HCT116 (cell line): ENCODE measurements around the gene XRN2. TPM values are rescaled to one million over a fixed set of nuclear protein-coding genes. Genes with fewer than 3 reads are reported as not detected.
"Not testable (repeated sequence)": the region's sequence is repeated elsewhere in the genome, so short reads cannot be mapped to it uniquely, and the experiment has no call there.

Experiments used
- ATAC-seq: fragments of 200-7000 bp; cut with Tn5 transposase; 2 replicates; pipeline ENCODE4 v1.9.1; 2020; ENCODE audit warnings: mild to moderate bottlenecking, moderate library complexity
- BruUV-seq: library from RNA; stranded (reverse); fragments of 400-500 nt; replicated peaks from 2 replicates; lab custom pipeline; 2021; lab: Mats Ljungman, UMichigan
- CTCF ChIA-PET: fragments of 300-600 bp; sonication (Branson Sonifier 250); formaldehyde crosslinking; loops from one replicate; lab custom pipeline; 2021; ENCODE audit warnings: antibody characterized with exemption; lab: Charles Lee
- POLR2A ChIA-PET: fragments of 300-600, 350-600 bp; sonication (Branson Sonifier 250); formaldehyde crosslinking; loops from one replicate; lab custom pipeline; 2021; ENCODE audit warnings: antibody characterized with exemption; lab: Charles Lee
- RAD21 ChIA-PET, 2 experiments: fragments of 300-600 bp; sonication (Branson Sonifier 250); formaldehyde crosslinking; loops; one replicate each; lab custom pipeline; 2023; ENCODE audit warnings: low total read pairs in 2 of 2; ENCODE audit not compliant: uncharacterized antibody in 2 of 2, unreplicated experiment in 2 of 2, low non-redundant PET in 1 of 2; lab: Charles Lee
- DNase-seq: peaks from one replicate; pipeline ENCODE4 v3.0.0-alpha.2; 2010; ENCODE audit warnings: low read depth, low spot score
- H2AFZ ChIP-seq: fragments of 200-600 bp; shearing (Covaris generic), sonication (generic); 2 replicates; pipeline ENCODE4 v1.6.1; 2017; ENCODE audit warnings: low read depth, mixed run types, mixed read lengths, antibody characterized with exemption, low read length; ENCODE audit not compliant: poor library complexity, severe bottlenecking
- H3K27ac ChIP-seq: 2 replicates; pipeline ENCODE4 v1.5.1; 2012; ENCODE audit warnings: low read depth, low read length
- H3K27me3 ChIP-seq: fragments of 200-600 bp; sonication (generic); 2 replicates; pipeline ENCODE4 v1.6.1; 2016; ENCODE audit warnings: mixed run types, low read length, mixed read lengths; ENCODE audit not compliant: insufficient read depth
- H3K36me3 ChIP-seq, 2 experiments: fragments of 200-500 bp in 1 of 2; fragments of 200-600 bp in 1 of 2; sonication (Bioruptor generic) in 1 of 2; sonication (generic) in 1 of 2; 2 replicates each; pipeline versions ENCODE4 v1.5.1 to v1.6.1; 2014 to 2016; ENCODE audit warnings: low read length in 2 of 2, inconsistent platforms in 1 of 2, mixed read lengths in 1 of 2, mixed run types in 1 of 2; ENCODE audit not compliant: insufficient read depth in 2 of 2, control insufficient read depth in 1 of 2
- H3K4me1 ChIP-seq, 2 experiments: fragments of 200-600 bp in 1 of 2; sonication (generic) in 1 of 2; 2 replicates each; pipeline versions ENCODE4 v1.5.1 to v1.6.1; 2012 to 2017; ENCODE audit warnings: low read length in 2 of 2, inconsistent platforms in 1 of 2, mild to moderate bottlenecking in 1 of 2, mixed read lengths in 1 of 2, mixed run types in 1 of 2, moderate library complexity in 1 of 2; ENCODE audit not compliant: insufficient read depth in 2 of 2, control insufficient read depth in 1 of 2
- H3K4me2 ChIP-seq: fragments of 200-600 bp; sonication (generic); 2 replicates; pipeline ENCODE4 v1.6.1; 2017; ENCODE audit warnings: mixed run types, low read length, mixed read lengths
- H3K4me3 ChIP-seq, 2 experiments: fragments of 200-600 bp in 1 of 2; sonication (generic) in 1 of 2; replicated peaks in 1 of 2; 2 replicates each; pipeline ENCODE4 v1.5.1; 2011 to 2016; ENCODE audit warnings: low read length in 2 of 2, control low read depth in 1 of 2, low read depth in 1 of 2, mild to moderate bottlenecking in 1 of 2, mixed read lengths in 1 of 2, mixed run types in 1 of 2
- H3K79me2 ChIP-seq: fragments of 200-600 bp; sonication (generic); 2 replicates; pipeline ENCODE4 v1.6.1; 2017; ENCODE audit warnings: mild to moderate bottlenecking, mixed run types, low read length, moderate library complexity, mixed read lengths; ENCODE audit not compliant: insufficient read depth
- H3K9ac ChIP-seq: fragments of 200-600 bp; sonication (generic); 2 replicates; pipeline ENCODE4 v1.6.1; 2016; ENCODE audit warnings: low read length, mixed read lengths
- H3K9me2 ChIP-seq: fragments of 200-600 bp; sonication (generic), shearing (Covaris generic); 2 replicates; pipeline ENCODE4 v1.6.1; 2017; ENCODE audit warnings: mixed run types, mild to moderate bottlenecking, moderate library complexity; ENCODE audit not compliant: insufficient read depth
- H3K9me3 ChIP-seq, 2 experiments: fragments of 200-500 bp in 1 of 2; fragments of 200-600 bp in 1 of 2; sonication (Bioruptor generic) in 1 of 2; sonication (generic) in 1 of 2; 2 replicates each; pipeline ENCODE4 v1.6.1; 2014 to 2017; ENCODE audit warnings: low read length in 2 of 2, mixed read lengths in 2 of 2, inconsistent platforms in 1 of 2, low read depth in 1 of 2, mild to moderate bottlenecking in 1 of 2, mixed run types in 1 of 2, moderate library complexity in 1 of 2; ENCODE audit not compliant: control insufficient read depth in 1 of 2, insufficient read depth in 1 of 2
- H4K20me1 ChIP-seq: fragments of 200-600 bp; sonication (generic), shearing (Covaris generic); 2 replicates; pipeline ENCODE4 v1.6.1; 2017; ENCODE audit warnings: mixed run types, mild to moderate bottlenecking, moderate library complexity; ENCODE audit not compliant: insufficient read depth
- CEBPB ChIP-seq: IDR thresholded peaks from 2 replicates; pipeline ENCODE4 v1.6.1; 2012; ENCODE audit warnings: low read depth
- EGR1 ChIP-seq: IDR thresholded peaks from 2 replicates; pipeline ENCODE4 v1.6.1; 2012; ENCODE audit warnings: low read depth
- ELF1 ChIP-seq: IDR thresholded peaks from 2 replicates; pipeline ENCODE4 v1.6.1; 2012; ENCODE audit warnings: low read depth, borderline replicate concordance
- EZH2 ChIP-seq: fragments of 200-600 bp; sonication (generic); IDR thresholded peaks from 2 replicates; pipeline ENCODE4 v1.6.1; 2017; ENCODE audit warnings: antibody characterized with exemption, mixed run types
- EZH2phosphoT487 ChIP-seq: fragments of 200-600 bp; IDR thresholded peaks from 2 replicates; pipeline ENCODE4 v1.6.1; 2018; ENCODE audit warnings: antibody characterized with exemption, borderline replicate concordance
- POLR2A ChIP-seq: IDR thresholded peaks from 2 replicates; pipeline ENCODE4 v1.7.0; 2011; ENCODE audit warnings: borderline replicate concordance; ENCODE audit not compliant: insufficient read depth, insufficient read length; ENCODE audit errors: extremely low read depth
- SIN3A ChIP-seq: IDR thresholded peaks from 2 replicates; pipeline ENCODE4 v1.6.1; 2012; ENCODE audit warnings: low read depth
- SP1 ChIP-seq: IDR thresholded peaks from 2 replicates; pipeline ENCODE4 v1.6.1; 2012; ENCODE audit warnings: low read depth
- SRF ChIP-seq: IDR thresholded peaks from 2 replicates; pipeline ENCODE4 v1.6.1; 2012; ENCODE audit warnings: low read depth
- TCF7L2 ChIP-seq: IDR thresholded peaks from 2 replicates; pipeline ENCODE4 v1.7.0; 2011; ENCODE audit warnings: borderline replicate concordance, inconsistent platforms; ENCODE audit not compliant: insufficient read depth, insufficient read length; ENCODE audit errors: extremely low read depth
- ZFX ChIP-seq: fragments of 450-650 bp; IDR thresholded peaks from 2 replicates; pipeline ENCODE4 v1.6.1; 2017
- ZNF274 ChIP-seq: fragments of 200-500 bp; sonication (Bioruptor generic); IDR thresholded peaks from 2 replicates; pipeline ENCODE4 v1.6.1; 2014; ENCODE audit warnings: mild to moderate bottlenecking, low read depth, low read length, inconsistent platforms
- intact Hi-C: fragments of 100-400 bp; cut with micrococcal nuclease; formaldehyde crosslinking; loops from 2 replicates; pipeline ENCODE4 v1.10.0; 2022
- total RNA-seq: library from RNA; stranded (reverse); gene quantifications from one replicate; pipeline ENCODE4 v1.2.1, GENCODE V29; 2021; ENCODE audit not compliant: unreplicated experiment
- TF ChIP-seq, protein P1 (sequence below), 3 experiments: fragments of 200-600 bp in 1 of 3; sonication (generic) in 1 of 3; IDR thresholded peaks in 2 of 3; conservative IDR thresholded peaks in 1 of 3; 2 replicates each; pipeline ENCODE4 v1.5.1; 2012 to 2017; ENCODE audit warnings: low read depth in 2 of 3, low read length in 2 of 3, antibody characterized with exemption in 1 of 3, borderline replicate concordance in 1 of 3, control low read depth in 1 of 3, mild to moderate bottlenecking in 1 of 3, mixed read lengths in 1 of 3, mixed run types in 1 of 3, moderate library complexity in 1 of 3; ENCODE audit not compliant: insufficient read depth in 1 of 3
- TF ChIP-seq, protein P2 (sequence below): IDR thresholded peaks from 2 replicates; pipeline ENCODE4 v1.6.1; 2011; ENCODE audit warnings: mild to moderate bottlenecking, low read length, moderate library complexity; ENCODE audit not compliant: insufficient replicate concordance; ENCODE audit errors: extremely low read depth

XRN2 gene
- total RNA-seq, 1 experiment from 2014 or later = 101 TPM

DNA sequence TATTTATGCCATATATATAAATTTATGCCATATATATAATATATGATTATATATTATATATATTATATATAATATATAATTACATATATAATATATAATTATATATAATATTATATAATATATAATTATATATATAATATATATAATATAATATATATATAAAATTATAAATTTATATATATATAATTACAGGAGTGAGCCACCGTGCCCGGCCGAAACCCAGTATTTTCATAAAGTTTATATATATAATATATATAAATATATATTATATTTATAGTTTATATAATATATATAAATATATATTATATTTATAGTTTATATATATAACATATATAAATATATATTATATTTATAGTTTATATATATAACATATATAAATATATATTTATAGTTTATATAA is 62.6 kb downstream of the XRN2 start:
- ChIA-PET RAD21 (no interaction called here), CTCF (no interaction called here), POLR2A (no interaction called here)
- DNase-seq = no peak
- Histone ChIP-seq H3K9ac (no peak overlapping the region), H2AFZ (no peak overlapping the region), H3K4me2 (no peak overlapping the region), H3K27me3 (no peaks in the 10 kb centered on the region), H3K9me2 (no peaks in the 10 kb centered on the region), H3K27ac (no peak overlapping the region), H3K4me3 (no peak overlapping the region), H3K36me3 (peaks cover 31 to 32% of the 10 kb centered on the region in 2 experiments), H4K20me1 (peaks cover 5% of the 10 kb centered on the region; the same call in 1 of the 2 replicates), H3K9me3 (no peaks in the 10 kb centered on the region), H3K4me1 (no peaks in the 10 kb centered on the region), H3K79me2 (peaks cover 22% of the 10 kb centered on the region)
- intact Hi-C loops = no loop called here
- no peak for ATAC-seq
- no TSS peak for BruUV-seq
- TF ChIP-seq, protein P1, sequence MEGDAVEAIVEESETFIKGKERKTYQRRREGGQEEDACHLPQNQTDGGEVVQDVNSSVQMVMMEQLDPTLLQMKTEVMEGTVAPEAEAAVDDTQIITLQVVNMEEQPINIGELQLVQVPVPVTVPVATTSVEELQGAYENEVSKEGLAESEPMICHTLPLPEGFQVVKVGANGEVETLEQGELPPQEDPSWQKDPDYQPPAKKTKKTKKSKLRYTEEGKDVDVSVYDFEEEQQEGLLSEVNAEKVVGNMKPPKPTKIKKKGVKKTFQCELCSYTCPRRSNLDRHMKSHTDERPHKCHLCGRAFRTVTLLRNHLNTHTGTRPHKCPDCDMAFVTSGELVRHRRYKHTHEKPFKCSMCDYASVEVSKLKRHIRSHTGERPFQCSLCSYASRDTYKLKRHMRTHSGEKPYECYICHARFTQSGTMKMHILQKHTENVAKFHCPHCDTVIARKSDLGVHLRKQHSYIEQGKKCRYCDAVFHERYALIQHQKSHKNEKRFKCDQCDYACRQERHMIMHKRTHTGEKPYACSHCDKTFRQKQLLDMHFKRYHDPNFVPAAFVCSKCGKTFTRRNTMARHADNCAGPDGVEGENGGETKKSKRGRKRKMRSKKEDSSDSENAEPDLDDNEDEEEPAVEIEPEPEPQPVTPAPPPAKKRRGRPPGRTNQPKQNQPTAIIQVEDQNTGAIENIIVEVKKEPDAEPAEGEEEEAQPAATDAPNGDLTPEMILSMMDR (IDR thresholded peaks at IDR 0.05 in 2 of 3, conservative IDR thresholded peaks at IDR 0.05 in 1 of 3; ENCODE audit: borderline replicate concordance in 1 of 3, insufficient read depth in 1 of 3, low read depth in 2 of 3, low read length in 2 of 3) = no peak
- TF ChIP-seq TCF7L2 (no peak), EZH2phosphoT487 (no peak), SIN3A (no peak), ELF1 (no peak), CEBPB (no peak), EZH2 (no peak), SRF (no peak), POLR2A (no peak), ZFX (no peak), SP1 (no peak), ZNF274 (no peak), EGR1 (no peak)
- TF ChIP-seq, protein P2, sequence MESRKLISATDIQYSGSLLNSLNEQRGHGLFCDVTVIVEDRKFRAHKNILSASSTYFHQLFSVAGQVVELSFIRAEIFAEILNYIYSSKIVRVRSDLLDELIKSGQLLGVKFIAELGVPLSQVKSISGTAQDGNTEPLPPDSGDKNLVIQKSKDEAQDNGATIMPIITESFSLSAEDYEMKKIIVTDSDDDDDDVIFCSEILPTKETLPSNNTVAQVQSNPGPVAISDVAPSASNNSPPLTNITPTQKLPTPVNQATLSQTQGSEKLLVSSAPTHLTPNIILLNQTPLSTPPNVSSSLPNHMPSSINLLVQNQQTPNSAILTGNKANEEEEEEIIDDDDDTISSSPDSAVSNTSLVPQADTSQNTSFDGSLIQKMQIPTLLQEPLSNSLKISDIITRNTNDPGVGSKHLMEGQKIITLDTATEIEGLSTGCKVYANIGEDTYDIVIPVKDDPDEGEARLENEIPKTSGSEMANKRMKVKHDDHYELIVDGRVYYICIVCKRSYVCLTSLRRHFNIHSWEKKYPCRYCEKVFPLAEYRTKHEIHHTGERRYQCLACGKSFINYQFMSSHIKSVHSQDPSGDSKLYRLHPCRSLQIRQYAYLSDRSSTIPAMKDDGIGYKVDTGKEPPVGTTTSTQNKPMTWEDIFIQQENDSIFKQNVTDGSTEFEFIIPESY = no peak

DNA sequence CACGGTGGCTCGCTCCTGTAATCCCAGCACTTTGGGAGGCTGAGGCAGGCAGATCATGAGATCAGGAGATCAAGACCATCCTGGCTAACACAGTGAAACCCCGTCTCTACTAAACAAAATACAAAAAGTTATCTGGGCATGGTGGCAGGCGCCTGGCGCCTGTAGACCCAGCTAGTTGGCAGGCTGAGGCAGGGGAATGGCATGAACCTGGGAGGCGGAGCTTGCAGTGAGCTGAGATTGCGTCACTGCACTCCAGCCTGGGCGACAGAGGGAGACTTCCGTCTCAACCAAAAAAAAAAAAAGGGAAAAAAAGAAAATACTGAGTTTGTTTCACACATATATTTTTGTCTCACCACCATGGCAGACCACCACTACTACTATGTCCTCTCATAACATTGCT is 63.1 kb downstream of the XRN2 start:
- intact Hi-C loops, BruUV-seq, H2AFZ ChIP-seq, H3K9ac ChIP-seq, ATAC-seq, H4K20me1 ChIP-seq, H3K9me3 ChIP-seq, H3K4me2 ChIP-seq, H3K4me3 ChIP-seq, H3K27me3 ChIP-seq, POLR2A ChIA-PET, RAD21 ChIA-PET, H3K27ac ChIP-seq, H3K4me1 ChIP-seq, H3K9me2 ChIP-seq, DNase-seq: not testable (repeated sequence)
- Histone ChIP-seq H3K36me3 (peaks cover 29 to 32% of the 10 kb centered on the region in 2 experiments), H3K79me2 (peaks cover 27% of the 10 kb centered on the region)
- CTCF ChIA-PET = interaction anchor here (0.6 kb wide), 1 partner anchor 1984 kb away, joined by 3 read pairs; no protein-coding TSS in a partner anchor
